HCT116 (cell line): ENCODE measurements around the gene NFATC1.

Experiments
- EGR1 ChIP-seq: IDR thresholded peaks from 2 replicates; pipeline ENCODE4 v1.6.1; 2012; ENCODE audit warnings: low read depth
- JUND ChIP-seq: IDR thresholded peaks from 2 replicates; pipeline ENCODE4 v1.6.1; 2012
- POLR2AphosphoS5 ChIP-seq: IDR thresholded peaks from 2 replicates; pipeline ENCODE4 v1.6.1; 2011; ENCODE audit warnings: mild to moderate bottlenecking, low read depth, low read length, moderate library complexity

DNA sequence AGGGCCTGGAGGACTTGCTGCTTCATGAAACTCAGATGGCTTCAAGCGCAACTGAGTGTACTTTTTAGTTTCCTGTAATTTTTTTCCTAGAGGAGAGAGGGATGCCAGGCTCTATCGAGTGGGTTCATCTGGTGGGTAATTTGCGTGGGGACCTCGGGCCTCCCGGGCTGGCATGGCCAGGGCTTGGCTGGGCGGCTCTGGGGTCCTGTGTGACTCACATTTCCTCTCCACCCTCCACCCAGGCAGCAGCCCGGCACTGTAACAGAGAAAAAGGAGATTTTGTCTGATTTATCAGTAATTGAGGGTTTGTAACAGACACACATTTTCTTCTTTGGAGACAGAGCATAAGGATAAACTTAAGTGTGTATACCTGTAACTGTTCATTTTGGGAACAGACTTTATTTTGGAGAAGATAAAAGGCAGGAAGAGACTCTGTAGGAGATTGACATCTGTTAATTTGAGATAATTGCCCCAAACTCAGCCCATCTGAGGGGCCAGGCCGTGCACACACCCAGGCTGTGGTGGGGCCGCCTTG, 64.3 kb downstream of the NFATC1 start:
- TF ChIP-seq EGR1: no peak
- no peak for TF ChIP-seq JUND
- no peak for TF ChIP-seq POLR2AphosphoS5
